ENCODE data around the gene GHITM.

DNA sequence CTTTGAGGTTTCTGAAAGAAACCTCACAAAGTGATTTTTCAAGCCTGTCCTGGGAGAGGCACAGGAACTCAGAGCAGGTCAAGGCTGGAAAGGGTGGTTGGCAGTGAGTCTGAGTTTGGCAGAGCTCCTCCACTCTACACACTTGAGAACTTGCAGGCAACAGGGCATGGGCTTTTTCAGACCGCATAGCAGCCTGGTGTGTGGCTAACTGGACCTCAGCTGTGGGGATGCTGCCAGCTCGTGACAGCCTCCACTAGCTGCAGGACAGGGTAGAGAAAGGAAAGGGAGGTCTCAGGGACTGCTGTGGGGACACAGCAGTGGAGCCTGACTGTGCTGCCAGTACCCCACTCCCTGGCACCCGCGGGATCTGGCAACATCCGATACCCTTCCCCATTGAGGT, 57.6 kb downstream of the GHITM start:
- TF ChIP-seq CTCF (IDR thresholded peaks at IDR 0.05) (no peak), POLR2AphosphoS5 (IDR thresholded peaks at IDR 0.05) (peak; percentile 18 to 82 (median 62)), POLR2A (IDR thresholded peaks at IDR 0.05) (no peak), EP300 (IDR thresholded peaks at IDR 0.05) (no peak)
